ENCODE data around the gene HGS. TPM values are rescaled to one million over a fixed set of nuclear protein-coding genes. Genes with fewer than 3 reads are reported as not detected.

The HGS gene
- total and polyA plus RNA-seq, 3 experiments from 2014 or later: 36.7 to 135 (median 122) TPM

DNA sequence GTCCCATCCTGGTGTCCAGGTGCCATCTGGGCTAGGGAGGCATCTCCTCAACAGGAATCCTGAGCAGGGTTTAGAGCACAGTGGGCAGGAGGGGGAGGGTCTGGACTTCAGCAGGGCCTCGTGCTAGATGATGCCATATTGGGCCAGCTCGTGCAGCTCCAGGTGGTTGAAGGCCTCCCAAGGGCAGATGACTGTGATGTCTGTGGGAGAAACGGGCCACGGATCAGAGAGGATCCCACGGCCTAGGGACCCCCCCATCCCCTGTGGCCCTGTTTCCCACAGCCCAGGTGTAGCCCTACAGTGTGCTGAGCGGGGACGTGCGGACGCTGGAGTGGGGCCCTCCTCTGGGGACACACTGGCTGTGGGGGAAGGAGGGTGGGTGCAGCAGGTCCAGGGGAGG, 32.9 kb upstream of the HGS start:
- no peak overlapping the region for H3K27ac Mint-ChIP-seq
- Histone ChIP-seq H3K9me3 (ENCODE audit: low read length) (no peaks in the 10 kb centered on the region), H3K27me3 (ENCODE audit: insufficient read depth, low read length, poor library complexity, severe bottlenecking) (no peaks in the 10 kb centered on the region), H3K27ac (ENCODE audit: low read depth, low read length) (no peak overlapping the region), H3K4me3 (ENCODE audit: low read length) (no peak overlapping the region), H3K4me1 (ENCODE audit: insufficient read depth, low read length) (peaks cover 9% of the 10 kb centered on the region), H3K36me3 (ENCODE audit: insufficient read depth, low read length) (no peaks in the 10 kb centered on the region)
- H3K27me3 Mint-ChIP-seq: peaks cover 25 to 29% of the 10 kb centered on the region in 2 donors
- CTCF ChIA-PET: no interaction called here
- no peak for DNase-seq
- no peak overlapping the region for H3K4me3 Mint-ChIP-seq
- peaks cover 0 to 16% (median 3%) of the 10 kb centered on the region in 3 donors for H3K4me1 Mint-ChIP-seq
- no peaks in the 10 kb centered on the region for H3K9me3 Mint-ChIP-seq
- POLR2A ChIA-PET: no interaction called here
- H3K36me3 Mint-ChIP-seq: peaks cover 0 to 4% (median 0%) of the 10 kb centered on the region in 3 donors

GRCh38 chr17:81651692-81652091, 32.1 kb upstream of the HGS start:
- Histone ChIP-seq H3K4me3 (ENCODE audit: low read length) (no peak overlapping the region), H3K36me3 (ENCODE audit: insufficient read depth, low read length) (no peaks in the 10 kb centered on the region), H3K4me1 (ENCODE audit: insufficient read depth, low read length) (peaks cover 9% of the 10 kb centered on the region), H3K27me3 (ENCODE audit: insufficient read depth, low read length, poor library complexity, severe bottlenecking) (no peaks in the 10 kb centered on the region), H3K27ac (ENCODE audit: low read depth, low read length) (no peak overlapping the region), H3K9me3 (ENCODE audit: low read length) (no peaks in the 10 kb centered on the region)
- ChIA-PET POLR2A (no interaction called here), CTCF (no interaction called here)
- Mint-ChIP-seq H3K9me3 (no peaks in the 10 kb centered on the region), H3K27ac (peak overlapping the region in 1 of 8 donors; percentile 34), H3K4me3 (peak overlapping the region in 1 of 7 donors; percentile 64), H3K27me3 (peaks cover 25 to 29% of the 10 kb centered on the region in 2 donors), H3K36me3 (peaks cover 0 to 4% (median 0%) of the 10 kb centered on the region in 3 donors), H3K4me1 (peaks cover 0 to 16% (median 3%) of the 10 kb centered on the region in 3 donors)
- no peak for DNase-seq

DNA sequence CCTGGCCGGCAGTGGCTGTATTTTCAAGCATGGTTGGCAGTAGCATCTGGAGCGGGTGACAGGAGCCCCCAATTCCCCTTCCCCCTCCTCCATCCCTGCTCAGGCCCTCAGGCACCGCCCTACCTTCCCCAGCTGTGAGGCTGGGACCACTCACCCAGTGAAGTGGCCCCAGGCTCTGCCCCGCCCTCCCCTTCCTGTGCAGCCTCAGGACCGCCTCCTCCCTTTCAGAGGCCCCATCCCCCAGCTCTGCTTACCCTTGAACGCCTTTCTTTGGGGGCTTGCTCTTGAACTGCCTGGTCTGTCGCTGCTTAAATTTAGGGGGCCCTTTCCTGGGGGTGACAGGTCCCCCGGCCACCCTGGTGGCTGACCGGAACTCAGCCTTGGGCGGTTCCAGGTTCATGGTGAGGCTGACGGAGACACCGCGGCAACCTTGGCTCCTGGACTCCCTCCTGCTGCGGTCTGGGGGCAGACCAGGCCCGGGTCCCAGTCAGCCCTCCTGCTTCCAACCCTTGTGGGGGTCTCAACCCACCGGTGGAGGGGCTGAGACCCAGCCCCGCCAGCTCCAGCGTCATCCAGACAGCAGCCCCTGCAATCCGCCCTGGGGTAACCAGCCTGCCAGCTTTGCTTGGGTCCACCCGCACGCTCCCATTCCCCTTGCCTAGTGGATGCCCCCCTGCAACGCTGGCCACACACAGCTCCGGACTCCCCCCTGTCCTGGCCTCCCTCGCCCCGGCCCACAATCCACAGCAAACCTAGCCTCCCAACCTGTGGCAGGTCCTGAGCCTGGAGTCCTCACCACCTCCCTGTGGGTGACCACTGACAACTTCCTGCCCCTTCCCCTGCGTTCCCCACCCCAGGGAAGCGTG, 30.7 kb upstream of the HGS start:
- DNase-seq: peak in 1 of 5 donors; percentile 20
- H3K27me3 ChIP-seq (ENCODE audit: insufficient read depth, low read length, poor library complexity, severe bottlenecking): no peaks in the 10 kb centered on the region
- H3K36me3 ChIP-seq (ENCODE audit: insufficient read depth, low read length): no peaks in the 10 kb centered on the region
- no peak overlapping the region for H3K27ac ChIP-seq (ENCODE audit: low read depth, low read length)
- Mint-ChIP-seq H3K4me3 (peak overlapping the region in 4 of 7 donors; percentile 19 to 67 (median 45)), H3K27me3 (peaks cover 20 to 24% of the 10 kb centered on the region in 2 donors), H3K27ac (no peak overlapping the region), H3K9me3 (no peaks in the 10 kb centered on the region), H3K4me1 (peaks cover 3 to 16% (median 6%) of the 10 kb centered on the region in 3 donors), H3K36me3 (peaks cover 0 to 4% (median 0%) of the 10 kb centered on the region in 3 donors)
- H3K4me3 ChIP-seq (ENCODE audit: low read length): no peak overlapping the region
- peaks cover 9% of the 10 kb centered on the region for H3K4me1 ChIP-seq (ENCODE audit: insufficient read depth, low read length)
- POLR2A ChIA-PET: interaction anchor here (0.6 kb wide), 1 partner anchor 219 kb away, joined by 3 read pairs; no protein-coding TSS in a partner anchor
- no peaks in the 10 kb centered on the region for H3K9me3 ChIP-seq (ENCODE audit: low read length)
- CTCF ChIA-PET: no interaction called here

DNA sequence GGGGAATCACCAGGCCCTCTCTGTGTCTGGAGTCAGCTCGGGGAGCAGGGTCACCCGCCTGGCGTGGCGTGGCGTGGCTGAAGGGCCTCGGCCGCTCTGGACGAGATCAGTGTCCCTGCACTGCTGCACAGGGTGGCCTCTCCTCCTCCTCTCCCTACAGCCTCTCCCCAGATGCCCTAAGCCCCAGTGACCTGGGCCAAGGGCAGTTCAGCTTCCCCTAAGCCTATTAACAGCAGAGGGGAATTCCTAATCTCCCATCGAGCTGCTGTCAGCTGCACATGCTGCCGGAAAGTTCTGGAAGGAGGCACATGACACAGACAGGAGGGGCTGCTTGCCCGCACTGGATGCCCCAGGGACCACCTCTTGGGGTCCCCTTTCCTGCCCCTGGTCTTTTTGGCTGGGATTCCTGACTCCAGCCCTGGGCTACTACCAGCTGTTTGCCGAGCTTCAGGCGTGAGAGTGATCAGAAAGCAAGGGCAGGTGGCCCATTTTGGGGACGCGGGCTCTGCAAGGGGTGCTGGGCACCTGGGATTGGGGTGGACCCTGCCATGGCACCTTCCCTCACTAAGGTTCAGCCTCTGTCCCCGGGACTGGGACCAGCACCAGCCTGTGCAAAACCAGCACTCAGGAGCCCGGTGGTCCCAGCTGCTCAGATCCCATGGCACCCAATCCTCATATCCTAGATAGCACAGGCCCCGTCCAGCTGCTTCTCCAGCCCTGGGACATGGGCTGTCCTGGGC, 28.3 kb upstream of the HGS start:
- Mint-ChIP-seq H3K4me3 (no peak overlapping the region), H3K4me1 (peaks cover 3 to 16% (median 6%) of the 10 kb centered on the region in 3 donors), H3K36me3 (peaks cover 0 to 4% (median 0%) of the 10 kb centered on the region in 3 donors), H3K27me3 (peaks cover 8% of the 10 kb centered on the region in 2 donors), H3K9me3 (no peaks in the 10 kb centered on the region), H3K27ac (no peak overlapping the region)
- Histone ChIP-seq H3K27ac (ENCODE audit: low read depth, low read length) (no peak overlapping the region), H3K4me1 (ENCODE audit: insufficient read depth, low read length) (peaks cover 9% of the 10 kb centered on the region), H3K27me3 (ENCODE audit: insufficient read depth, low read length, poor library complexity, severe bottlenecking) (no peaks in the 10 kb centered on the region), H3K4me3 (ENCODE audit: low read length) (no peak overlapping the region), H3K9me3 (ENCODE audit: low read length) (no peaks in the 10 kb centered on the region), H3K36me3 (ENCODE audit: insufficient read depth, low read length) (no peaks in the 10 kb centered on the region)
- DNase-seq: no peak
- CTCF ChIA-PET: interaction anchor here (1.3 kb wide), 1 partner anchor 9 kb away, joined by 3 read pairs; no protein-coding TSS in a partner anchor
- POLR2A ChIA-PET: no interaction called here

DNA sequence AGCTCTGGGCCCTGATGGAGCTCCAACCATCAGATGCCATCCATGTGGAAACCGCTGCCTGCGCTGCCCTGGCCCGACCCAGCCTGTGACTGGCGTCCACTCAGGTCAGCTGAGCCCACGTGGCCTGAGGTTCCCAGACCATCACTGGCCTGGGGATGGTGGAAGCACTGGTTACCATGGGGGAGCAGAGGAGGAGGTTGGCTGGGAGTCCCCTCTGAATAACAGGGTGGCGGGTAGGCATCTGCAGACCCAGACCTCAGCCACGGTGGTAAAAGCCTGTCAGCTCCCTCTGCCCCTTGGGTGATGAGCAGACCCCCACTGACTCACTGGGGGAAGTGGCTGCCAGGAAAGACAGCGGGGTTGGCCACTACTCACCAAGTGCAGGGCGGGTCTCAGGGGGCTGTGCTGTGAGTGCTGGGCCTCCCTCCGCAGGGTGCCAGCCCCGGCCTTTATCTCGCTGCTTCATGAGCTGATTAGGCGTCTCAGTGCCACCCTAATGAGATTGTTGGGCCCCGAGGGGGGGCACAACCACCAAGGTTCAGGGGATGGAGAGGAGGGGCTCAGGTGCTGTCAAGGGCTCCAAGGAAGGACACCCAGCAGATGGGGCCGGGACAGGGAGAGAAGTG, 27.6 kb upstream of the HGS start, which contains the start of gene PDE6G:
Gene PDE6G (minus strand): TSS at position 425 of the 626 bp plus-strand sequence. CDS start 3,237 bp downstream, outside the sequence.
- POLR2A ChIA-PET: no interaction called here
- peaks cover 9% of the 10 kb centered on the region for H3K4me1 ChIP-seq (ENCODE audit: insufficient read depth, low read length)

DNA sequence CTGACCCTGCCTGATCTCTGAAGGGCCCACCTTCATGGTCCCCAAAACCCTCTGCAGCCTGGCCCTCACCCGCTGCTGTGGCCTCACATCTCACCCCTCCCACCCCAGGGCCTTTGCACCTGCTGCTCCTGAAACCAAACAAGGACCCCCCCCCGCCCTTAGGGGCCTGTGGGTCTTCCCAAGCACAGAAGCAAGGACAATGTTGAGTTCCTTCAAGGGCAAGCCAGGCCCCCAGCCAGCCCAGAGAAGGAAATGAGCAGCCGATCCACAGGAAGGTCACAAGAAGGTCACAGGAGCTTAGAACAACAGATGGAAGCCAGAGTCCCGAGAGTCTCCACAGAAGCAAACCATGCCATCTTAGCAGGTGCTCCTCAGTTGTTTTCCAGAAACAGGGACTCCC, 27.0 kb upstream of the HGS start:
- Mint-ChIP-seq H3K36me3 (peaks cover 0 to 2% (median 0%) of the 10 kb centered on the region in 3 donors), H3K4me1 (peaks cover 3 to 14% (median 6%) of the 10 kb centered on the region in 3 donors), H3K4me3 (no peak overlapping the region), H3K27me3 (peaks cover 3 to 8% of the 10 kb centered on the region in 2 donors), H3K27ac (no peak overlapping the region), H3K9me3 (no peaks in the 10 kb centered on the region)
- Histone ChIP-seq H3K4me3 (ENCODE audit: low read length) (no peak overlapping the region), H3K27me3 (ENCODE audit: insufficient read depth, low read length, poor library complexity, severe bottlenecking) (no peaks in the 10 kb centered on the region), H3K36me3 (ENCODE audit: insufficient read depth, low read length) (no peaks in the 10 kb centered on the region), H3K9me3 (ENCODE audit: low read length) (no peaks in the 10 kb centered on the region), H3K4me1 (ENCODE audit: insufficient read depth, low read length) (peaks cover 9% of the 10 kb centered on the region), H3K27ac (ENCODE audit: low read depth, low read length) (no peak overlapping the region)
- no peak for DNase-seq
- CTCF ChIA-PET: interaction anchor here (1.3 kb wide), 1 partner anchor 11 kb away, joined by 3 read pairs; no protein-coding TSS in a partner anchor
- POLR2A ChIA-PET: no interaction called here

More for the DNA sequence above, 27.6 kb upstream of the HGS start, which contains the start of gene PDE6G:
- Mint-ChIP-seq H3K4me1 (peaks cover 3 to 16% (median 6%) of the 10 kb centered on the region in 3 donors), H3K4me3 (no peak within 1 kb of the TSS), H3K27me3 (peaks cover 5 to 8% of the 10 kb centered on the region in 2 donors), H3K27ac (no peak within 1 kb of the TSS), H3K9me3 (no peaks in the 10 kb centered on the region), H3K36me3 (peaks cover 0 to 4% (median 0%) of the 10 kb centered on the region in 3 donors)
- CTCF ChIA-PET: interaction anchor here (1.3 kb wide), 1 partner anchor 10 kb away, joined by 3 read pairs; no protein-coding TSS in a partner anchor
- Histone ChIP-seq H3K4me3 (ENCODE audit: low read length) (no peak within 1 kb of the TSS), H3K9me3 (ENCODE audit: low read length) (no peaks in the 10 kb centered on the region), H3K36me3 (ENCODE audit: insufficient read depth, low read length) (no peaks in the 10 kb centered on the region), H3K27me3 (ENCODE audit: insufficient read depth, low read length, poor library complexity, severe bottlenecking) (no peaks in the 10 kb centered on the region), H3K27ac (ENCODE audit: low read depth, low read length) (no peak within 1 kb of the TSS)
- DNase-seq: no peak

DNA sequence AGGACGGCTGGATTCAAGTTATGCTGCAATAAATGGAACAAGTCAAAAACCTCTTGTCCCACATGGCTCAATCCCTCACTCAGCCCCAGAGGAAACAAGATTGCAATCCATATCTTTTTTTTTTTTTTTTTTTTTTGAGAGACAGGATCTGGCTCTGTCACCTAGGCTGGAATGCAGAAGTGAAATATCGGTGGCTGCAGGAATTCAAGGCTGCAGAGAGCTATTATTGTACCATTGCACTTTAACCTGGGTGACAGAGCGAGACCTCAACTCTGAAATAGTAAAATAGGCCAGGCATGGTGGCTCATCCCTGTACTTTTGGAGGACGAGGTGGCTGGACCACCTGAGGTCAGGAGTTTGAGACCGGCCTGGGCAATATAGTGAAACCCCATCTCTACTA, 24.8 kb upstream of the HGS start:
- no peaks in the 10 kb centered on the region for H3K36me3 Mint-ChIP-seq
- DNase-seq: no peak
- H3K4me1 Mint-ChIP-seq: peaks cover 6 to 13% (median 8%) of the 10 kb centered on the region in 3 donors
- ChIA-PET POLR2A (no interaction called here), CTCF (no interaction called here)
- no peaks in the 10 kb centered on the region for H3K27me3 Mint-ChIP-seq
- H3K4me1 ChIP-seq (ENCODE audit: insufficient read depth, low read length): peaks cover 20% of the 10 kb centered on the region
- H3K9me3 Mint-ChIP-seq: no peaks in the 10 kb centered on the region
- no peaks in the 10 kb centered on the region for H3K9me3 ChIP-seq (ENCODE audit: low read length)
- H3K4me3 Mint-ChIP-seq: no peak overlapping the region
- no peak overlapping the region for H3K4me3 ChIP-seq (ENCODE audit: low read length)
- H3K27ac ChIP-seq (ENCODE audit: low read depth, low read length): no peak overlapping the region
- no peaks in the 10 kb centered on the region for H3K36me3 ChIP-seq (ENCODE audit: insufficient read depth, low read length)
- H3K27ac Mint-ChIP-seq: no peak overlapping the region
- H3K27me3 ChIP-seq (ENCODE audit: insufficient read depth, low read length, poor library complexity, severe bottlenecking): no peaks in the 10 kb centered on the region
